ENCODE data around the gene GHDC. TPM values are rescaled to one million over a fixed set of nuclear protein-coding genes. Genes with fewer than 3 reads are reported as not detected.
A peak's percentile ranks its signal among the peaks of the same experiment; 100 is the strongest.

Gene GHDC
- total RNA-seq, 2 experiments from 2014 or later, result 6.8 to 8.3 TPM

GRCh38 chr17:42180411-42180921 is 13.8 kb downstream of the GHDC start:
- Histone ChIP-seq H3K27ac (ENCODE audit: low read depth in 1 of 2, low read length in 2 of 2) (no peak overlapping the region), H3K4me3 (ENCODE audit: low read length) (peak overlapping the region; percentile 44), H3K9me3 (ENCODE audit: control insufficient read depth in 1 of 2, insufficient read depth in 1 of 2, low read length in 2 of 2) (peaks cover 0 to 12% of the 10 kb centered on the region in 2 experiments), H3K4me1 (ENCODE audit: insufficient read depth, low read length) (peaks cover 63% of the 10 kb centered on the region), H3K27me3 (ENCODE audit: control insufficient read depth in 1 of 2, insufficient read depth in 2 of 2, low read length in 2 of 2) (peaks cover 0 to 15% of the 10 kb centered on the region in 2 experiments), H3K36me3 (ENCODE audit: insufficient read depth, low read length) (no peaks in the 10 kb centered on the region)
- DNase-seq (peak in 1 of 14 experiments; percentile 46), ATAC-seq (ENCODE audit: poor library complexity) (no peak)
- Mint-ChIP-seq H3K9me3 (no peaks in the 10 kb centered on the region), H3K4me3 (peak overlapping the region; percentile 58), H3K27me3 (peaks cover 43% of the 10 kb centered on the region), H3K36me3 (ENCODE audit: low read depth) (no peaks in the 10 kb centered on the region), H3K27ac (no peak overlapping the region), H3K4me1 (ENCODE audit: low read depth) (peaks cover 44% of the 10 kb centered on the region)
- intact Hi-C loops (cut with DNase I, micrococcal nuclease), result no loop called here
- TF ChIP-seq CTCF (IDR thresholded peaks at IDR 0.05), result no peak
- POLR2A ChIA-PET, result interaction anchor here (0.5 to 2.3 kb wide), 5 partner anchors 14 to 255 kb away, joined by 3 to 7 read pairs (median 5); partner anchors contain the start of genes DNAJC7, GHDC and STAT5A
- CTCF ChIA-PET, result interaction anchor here (0.6 to 1.5 kb wide), 4 partner anchors 14 to 226 kb away, joined by 4 to 11 read pairs (median 4); partner anchors contain the start of gene GHDC

GRCh38 chr17:42179911-42180410 is 14.3 kb downstream of the GHDC start:
- ChIA-PET CTCF (interaction anchor here (0.9 to 1.5 kb wide), 2 partner anchors 132 to 226 kb away, joined by 4 to 5 read pairs; no protein-coding TSS in a partner anchor), POLR2A (interaction anchor here (1.0 to 1.8 kb wide), 3 partner anchors 27 to 163 kb away, joined by 3 to 5 read pairs (median 4); partner anchors contain the start of genes DNAJC7 and STAT5A)
- Mint-ChIP-seq H3K36me3 (ENCODE audit: low read depth) (no peaks in the 10 kb centered on the region), H3K27ac (no peak overlapping the region), H3K4me3 (peak overlapping the region; percentile 58), H3K27me3 (peaks cover 43% of the 10 kb centered on the region), H3K4me1 (ENCODE audit: low read depth) (peaks cover 41% of the 10 kb centered on the region), H3K9me3 (no peaks in the 10 kb centered on the region)
- H3K36me3 ChIP-seq (ENCODE audit: insufficient read depth, low read length), result no peaks in the 10 kb centered on the region
- H3K4me3 ChIP-seq (ENCODE audit: low read length), result no peak overlapping the region
- peaks cover 59% of the 10 kb centered on the region for H3K4me1 ChIP-seq (ENCODE audit: insufficient read depth, low read length)
- peaks cover 0 to 15% of the 10 kb centered on the region in 2 experiments for H3K27me3 ChIP-seq (ENCODE audit: control insufficient read depth in 1 of 2, insufficient read depth in 2 of 2, low read length in 2 of 2)
- ATAC-seq (ENCODE audit: poor library complexity) (no peak), DNase-seq (peak in 4 of 14 experiments; percentile 28 to 62 (median 48))
- H3K9me3 ChIP-seq (ENCODE audit: control insufficient read depth in 1 of 2, insufficient read depth in 1 of 2, low read length in 2 of 2), result peaks cover 0 to 12% of the 10 kb centered on the region in 2 experiments
- intact Hi-C loops (cut with DNase I, micrococcal nuclease), result loop anchor here in 1 of 2 experiments (2.0 kb wide), 1 partner anchor 23 kb away; no protein-coding TSS in a partner anchor
- TF ChIP-seq CTCF (IDR thresholded peaks at IDR 0.05), result no peak
- no peak overlapping the region for H3K27ac ChIP-seq (ENCODE audit: low read depth in 1 of 2, low read length in 2 of 2)

GRCh38 chr17:42179335-42179734 is 15.0 kb downstream of the GHDC start:
- Histone ChIP-seq H3K4me3 (ENCODE audit: low read length) (no peak overlapping the region), H3K27me3 (ENCODE audit: control insufficient read depth in 1 of 2, insufficient read depth in 2 of 2, low read length in 2 of 2) (peaks cover 0 to 15% of the 10 kb centered on the region in 2 experiments), H3K9me3 (ENCODE audit: control insufficient read depth in 1 of 2, insufficient read depth in 1 of 2, low read length in 2 of 2) (peaks cover 0 to 12% of the 10 kb centered on the region in 2 experiments), H3K27ac (ENCODE audit: low read depth in 1 of 2, low read length in 2 of 2) (no peak overlapping the region), H3K4me1 (ENCODE audit: insufficient read depth, low read length) (peaks cover 54% of the 10 kb centered on the region), H3K36me3 (ENCODE audit: insufficient read depth, low read length) (no peaks in the 10 kb centered on the region)
- intact Hi-C loops (cut with DNase I, micrococcal nuclease), result loop anchor here in 1 of 2 experiments (2.0 kb wide), 1 partner anchor 23 kb away; no protein-coding TSS in a partner anchor
- Mint-ChIP-seq H3K9me3 (no peaks in the 10 kb centered on the region), H3K27me3 (peaks cover 43% of the 10 kb centered on the region), H3K4me1 (ENCODE audit: low read depth) (peaks cover 35% of the 10 kb centered on the region), H3K36me3 (ENCODE audit: low read depth) (no peaks in the 10 kb centered on the region), H3K27ac (no peak overlapping the region), H3K4me3 (peak overlapping the region; percentile 80)
- DNase-seq, result peak in 1 of 14 experiments; percentile 27
- POLR2A ChIA-PET, result no interaction called here
- ATAC-seq (ENCODE audit: poor library complexity), result no peak
- CTCF ChIA-PET, result interaction anchor here (0.9 kb wide), 1 partner anchor 227 kb away, joined by 5 read pairs; no protein-coding TSS in a partner anchor
- no peak for TF ChIP-seq CTCF (IDR thresholded peaks at IDR 0.05)

Data from CD4-positive, alpha-beta T cell (primary cell).